Thyroid gland (tissue), 4 donors: ENCODE data around the gene GK. TPM values are rescaled to one million over a fixed set of nuclear protein-coding genes. Genes with fewer than 3 reads are reported as not detected.
"Not testable (repeated sequence)": the region's sequence is repeated elsewhere in the genome, so short reads cannot be mapped to it uniquely, and the experiment has no call there.

Experiments used
- DNase-seq, 2 donors: peaks; one replicate each; pipeline ENCODE4 v3.0.0-alpha.2; 2019
- H3K27ac ChIP-seq, 3 donors: fragments of 200-600 bp; sonication (generic); 1 replicate in 2 of 3; 2 replicates in 1 of 3; pipeline ENCODE4 v1.5.1; 2016 to 2019; ENCODE audit warnings: mild to moderate bottlenecking in 1 of 3, moderate library complexity in 1 of 3
- H3K27me3 ChIP-seq: fragments of 200-600 bp; sonication (generic); one replicate; pipeline ENCODE4 v1.5.1; 2019
- H3K36me3 ChIP-seq, 2 donors: fragments of 200-600 bp; sonication (generic); one replicate each; pipeline ENCODE4 v1.5.1; 2016 to 2019
- H3K4me1 ChIP-seq, 2 donors: fragments of 200-600 bp; sonication (generic); one replicate each; pipeline ENCODE4 v1.5.1; 2017 to 2019
- H3K4me3 ChIP-seq, 3 donors: fragments of 200-600 bp; sonication (generic); replicated peaks in 1 of 3; 1 replicate in 2 of 3; 2 replicates in 1 of 3; pipeline ENCODE4 v1.5.1; 2016; ENCODE audit warnings: mild to moderate bottlenecking in 1 of 3
- H3K9me3 ChIP-seq: fragments of 200-600 bp; sonication (generic); one replicate; pipeline ENCODE4 v1.5.1; 2017
- CTCF ChIP-seq, 6 experiments: fragments of 200-600 bp in 3 of 6; fragments of 450-650 bp in 3 of 6; sonication (generic) in 3 of 6; IDR thresholded peaks; one replicate each; pipeline ENCODE4 v1.5.1; 2016 to 2019; ENCODE audit warnings: antibody characterized with exemption in 6 of 6, mild to moderate bottlenecking in 2 of 6, inconsistent platforms in 1 of 6, moderate library complexity in 1 of 6
- POLR2A ChIP-seq, 2 donors: fragments of 450-650 bp; IDR thresholded peaks; one replicate each; pipeline ENCODE4 v1.6.1; 2017; ENCODE audit warnings: antibody characterized with exemption in 2 of 2, mild to moderate bottlenecking in 2 of 2, moderate library complexity in 1 of 2
- WGBS, 2 donors: methylation state at CpG; one replicate each; pipeline ENCODE4 v1.1.5; 2017; 5-methylcytosine and 5-hydroxymethylcytosine counted together
- intact Hi-C: fragments of 100-400 bp; cut with DNase I; formaldehyde crosslinking; loops from one replicate; pipeline ENCODE4 v1.15.1; 2023
- total RNA-seq, 4 donors: library from RNA; depleted of rRNA; stranded (reverse); fragments of >200 nt; gene quantifications; one replicate each; pipeline ENCODE4 v1.2.3, GENCODE V29; 2016

GK gene
- total RNA-seq, 4 donors from 2014 or later, result 4.8 to 10.7 (median 9.3) TPM

DNA sequence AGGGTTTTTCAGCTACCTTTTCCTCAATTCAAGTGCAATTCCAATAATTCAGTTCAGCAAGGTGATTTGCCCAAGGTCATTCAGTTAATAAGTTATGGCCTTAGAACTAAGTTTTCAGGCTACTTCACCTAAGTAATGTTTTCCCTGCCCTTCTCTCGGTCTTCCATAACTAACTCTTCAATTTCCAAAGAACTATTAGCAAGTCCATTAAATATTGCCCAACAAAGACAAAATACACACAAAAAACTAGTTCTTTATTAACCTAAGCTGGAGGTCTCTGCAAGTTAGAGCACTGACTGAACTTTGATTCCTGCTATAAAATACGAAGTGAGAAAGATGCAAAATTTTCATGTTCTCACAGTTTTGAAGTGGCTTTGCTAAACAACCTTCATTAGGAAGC is 26.8 kb upstream of the GK start:
- TF ChIP-seq POLR2A (IDR thresholded peaks at IDR 0.05), result no peak
- TF ChIP-seq CTCF (IDR thresholded peaks at IDR 0.05), result no peak
- 89 to 90% methylated on average over 2 of the region's 2 CpGs for WGBS, 2 donors
- intact Hi-C loops, result no loop called here
- no peak for DNase-seq
- no peaks in the 10 kb centered on the region for H3K9me3 ChIP-seq
- no peak overlapping the region for H3K27ac ChIP-seq
- no peak overlapping the region for H3K4me3 ChIP-seq
- H3K36me3 ChIP-seq, result no peaks in the 10 kb centered on the region
- no peaks in the 10 kb centered on the region for H3K4me1 ChIP-seq
- H3K27me3 ChIP-seq, result no peaks in the 10 kb centered on the region

DNA sequence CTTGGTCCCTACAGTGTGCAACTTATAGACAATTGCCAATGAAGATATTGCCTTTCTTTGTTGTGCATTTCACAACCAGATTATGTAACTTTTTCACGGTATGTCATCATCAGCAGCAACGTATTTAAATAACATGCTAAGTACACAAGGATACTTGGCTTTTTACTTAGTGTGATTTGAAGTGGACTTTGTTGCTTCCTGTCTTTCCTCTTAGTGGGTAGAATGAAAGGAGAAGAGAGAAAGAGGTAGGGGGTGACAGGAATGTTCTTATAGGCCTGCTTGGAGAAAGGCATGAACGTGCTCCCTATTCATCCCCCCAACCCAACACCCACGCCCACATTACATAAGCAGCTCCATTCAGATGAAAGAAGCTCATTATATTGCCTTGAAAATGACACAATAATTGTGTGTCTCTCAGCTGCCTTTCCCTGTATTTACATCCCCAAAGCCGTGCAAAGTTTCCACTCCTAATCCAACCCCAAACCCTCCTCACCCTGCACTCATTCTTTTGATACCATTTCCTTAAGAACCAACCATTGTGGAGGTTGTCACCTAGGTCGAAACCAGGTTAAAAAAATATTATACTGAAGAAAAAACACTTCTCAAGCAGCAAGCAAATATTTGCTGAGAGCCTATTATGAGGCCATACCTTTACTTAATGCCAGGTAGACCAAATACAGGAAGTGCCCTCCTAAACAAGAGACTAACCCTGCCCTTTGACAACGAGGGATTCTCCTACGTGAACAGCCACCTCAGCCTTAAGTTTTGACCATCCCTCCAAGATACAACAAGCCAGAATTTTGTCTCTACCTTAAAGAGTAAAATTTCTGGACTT is 25.2 kb upstream of the GK start:
- H3K9me3 ChIP-seq, result no peaks in the 10 kb centered on the region
- no peaks in the 10 kb centered on the region for H3K27me3 ChIP-seq
- intact Hi-C loops, result no loop called here
- H3K36me3 ChIP-seq, result no peaks in the 10 kb centered on the region
- H3K4me1 ChIP-seq, result no peaks in the 10 kb centered on the region
- no peak for DNase-seq
- H3K27ac ChIP-seq, result no peak overlapping the region
- WGBS, 2 donors, result 56 to 60% methylated on average over 8 of the region's 8 CpGs
- TF ChIP-seq POLR2A (IDR thresholded peaks at IDR 0.05), result no peak
- no peak overlapping the region for H3K4me3 ChIP-seq

DNA sequence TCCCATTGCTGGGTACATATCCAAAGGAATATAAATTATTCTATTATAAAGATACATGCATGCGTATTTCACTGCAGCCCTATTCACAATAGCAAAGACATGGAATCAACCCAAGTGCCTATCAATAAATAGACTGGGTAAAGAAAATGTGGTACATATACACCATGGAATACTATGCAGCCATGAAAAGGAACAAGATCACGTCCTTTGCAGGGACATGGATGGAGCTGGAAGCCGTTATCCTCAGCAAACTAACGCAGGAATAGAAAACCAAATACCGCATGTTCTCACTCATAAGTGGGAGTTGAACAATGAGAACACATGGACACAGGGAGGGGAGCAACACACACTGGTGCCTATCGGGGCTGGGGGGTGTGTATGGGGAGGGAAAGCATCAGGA is 19.2 kb upstream of the GK start:
- 93 to 95% methylated on average over 6 of the region's 6 CpGs for WGBS, 2 donors
- H3K27me3 ChIP-seq, DNase-seq, H3K4me1 ChIP-seq, H3K36me3 ChIP-seq, intact Hi-C loops, H3K4me3 ChIP-seq, H3K27ac ChIP-seq, H3K9me3 ChIP-seq: not testable (repeated sequence)

- H3K36me3 ChIP-seq, result no peaks in the 10 kb centered on the region
- H3K4me3 ChIP-seq, result no peak overlapping the region
- no peak for TF ChIP-seq POLR2A (IDR thresholded peaks at IDR 0.05)
- peak in 1 of 6 experiments; percentile 21 for TF ChIP-seq CTCF (IDR thresholded peaks at IDR 0.05)
- H3K27ac ChIP-seq, result no peak overlapping the region
- no peaks in the 10 kb centered on the region for H3K4me1 ChIP-seq
- no peaks in the 10 kb centered on the region for H3K9me3 ChIP-seq
- DNase-seq, result no peak
- WGBS, 2 donors, result 68 to 80% methylated on average over 4 of the region's 4 CpGs
- intact Hi-C loops, result no loop called here
- H3K27me3 ChIP-seq, result no peaks in the 10 kb centered on the region
Measured at GRCh38 chrX:30635630-30636029, 17.6 kb upstream of the GK start.

DNA sequence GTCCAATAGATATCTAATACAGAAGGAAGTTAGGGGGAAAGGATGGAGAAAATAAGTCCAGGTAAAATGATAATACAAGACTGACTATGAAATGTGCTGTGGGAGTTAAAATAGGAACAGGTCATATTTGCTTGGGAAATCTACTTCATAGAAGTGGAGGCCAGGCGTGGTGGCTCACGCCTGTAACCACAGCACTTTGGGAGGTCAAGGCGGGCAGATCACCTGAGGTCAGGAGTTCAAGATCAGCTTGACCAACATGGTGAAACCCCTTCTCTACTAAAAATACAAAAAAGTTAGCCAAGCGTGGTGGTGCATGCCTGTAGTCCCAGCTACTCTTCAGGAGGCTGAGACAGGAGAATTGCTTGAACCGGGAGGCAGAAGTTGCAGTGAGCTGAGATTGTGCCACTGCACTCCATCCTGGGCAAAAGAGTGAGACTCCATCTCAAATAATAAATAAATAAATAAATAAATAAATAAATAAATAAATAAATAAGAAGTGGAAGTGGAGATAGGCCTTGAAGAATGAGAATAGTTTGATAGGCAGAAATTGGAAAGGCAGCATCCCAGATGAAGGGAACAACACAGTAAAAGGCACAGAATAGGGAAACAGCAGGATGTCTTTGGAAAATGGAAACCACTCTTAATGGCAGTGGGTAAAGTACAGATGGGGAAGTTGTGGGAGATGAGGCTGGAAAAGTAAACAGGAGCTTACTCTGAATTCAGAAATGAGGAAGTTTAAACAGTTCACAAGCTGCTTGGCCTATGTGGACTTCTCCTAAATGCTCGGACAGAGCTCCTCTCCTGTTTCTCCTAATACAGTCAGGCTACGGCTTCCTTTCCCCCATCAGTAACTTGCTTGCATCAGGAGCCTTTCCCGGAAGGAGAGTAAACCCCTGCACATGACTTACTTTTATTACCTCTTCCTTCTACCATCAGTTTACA is 15.1 kb upstream of the GK start:
- Histone ChIP-seq H3K9me3 (no peaks in the 10 kb centered on the region), H3K36me3 (no peaks in the 10 kb centered on the region), H3K4me1 (no peaks in the 10 kb centered on the region), H3K27me3 (no peaks in the 10 kb centered on the region), H3K4me3 (no peak overlapping the region), H3K27ac (no peak overlapping the region)
- intact Hi-C loops, result no loop called here
- WGBS, 2 donors, result 75 to 86% methylated on average over 8 of the region's 8 CpGs
- DNase-seq, result no peak
- no peak for TF ChIP-seq CTCF (IDR thresholded peaks at IDR 0.05)
- TF ChIP-seq POLR2A (IDR thresholded peaks at IDR 0.05), result no peak

GRCh38 chrX:30639702-30640101 is 13.5 kb upstream of the GK start:
- H3K4me1 ChIP-seq, H3K36me3 ChIP-seq, intact Hi-C loops, H3K27ac ChIP-seq, H3K4me3 ChIP-seq, DNase-seq, H3K9me3 ChIP-seq, H3K27me3 ChIP-seq: not testable (repeated sequence)
- 95 to 97% methylated on average over 3 to 5 of the region's 5 CpGs for WGBS, 2 donors
